ENCODE measurements around the gene COX5A. TPM values are rescaled to one million over a fixed set of nuclear protein-coding genes. Genes with fewer than 3 reads are reported as not detected.

COX5A gene
- total RNA-seq, 1 donor from 2014 or later = 191 TPM

- H3K27me3 Mint-ChIP-seq = peaks cover 78% of the 10 kb centered on the region
- H3K4me3 Mint-ChIP-seq (ENCODE audit: low read depth) = no peak overlapping the region
- no peak overlapping the region for H3K27ac Mint-ChIP-seq
- DNase-seq (ENCODE audit: low spot score, unreplicated experiment) = no peak
- no peak for TF ChIP-seq CTCF (IDR thresholded peaks at IDR 0.05; ENCODE audit: unreplicated experiment)
- peaks cover 5% of the 10 kb centered on the region for H3K4me1 Mint-ChIP-seq (ENCODE audit: low read depth)
- H3K9me3 Mint-ChIP-seq (ENCODE audit: low read depth) = no peaks in the 10 kb centered on the region
- H3K36me3 Mint-ChIP-seq (ENCODE audit: insufficient read depth) = no peaks in the 10 kb centered on the region
Observed at GRCh38 chr15:74959586-74959939, 21.7 kb upstream of the COX5A start.

- Mint-ChIP-seq H3K4me3 (ENCODE audit: low read depth) (peak overlapping the region; percentile 30), H3K27me3 (peaks cover 80% of the 10 kb centered on the region), H3K36me3 (ENCODE audit: insufficient read depth) (no peaks in the 10 kb centered on the region)
Observed at GRCh38 chr15:74958908-74959585, 21.2 kb upstream of the COX5A start.

GRCh38 chr15:74958320-74958907 is 20.5 kb upstream of the COX5A start:
- H3K4me1 Mint-ChIP-seq (ENCODE audit: low read depth) = peaks cover 5% of the 10 kb centered on the region
- peaks cover 80% of the 10 kb centered on the region for H3K27me3 Mint-ChIP-seq
- H3K4me3 Mint-ChIP-seq (ENCODE audit: low read depth) = peak overlapping the region; percentile 30
- H3K9me3 Mint-ChIP-seq (ENCODE audit: low read depth) = no peaks in the 10 kb centered on the region
- H3K27ac Mint-ChIP-seq = no peak overlapping the region
- no peak for DNase-seq (ENCODE audit: low spot score, unreplicated experiment)
- TF ChIP-seq CTCF (IDR thresholded peaks at IDR 0.05; ENCODE audit: unreplicated experiment) = peak; percentile 35
- H3K36me3 Mint-ChIP-seq (ENCODE audit: insufficient read depth) = no peaks in the 10 kb centered on the region

More at GRCh38 chr15:74958908-74959585, 21.2 kb upstream of the COX5A start:
- DNase-seq (ENCODE audit: low spot score, unreplicated experiment) = no peak
- Mint-ChIP-seq H3K4me1 (ENCODE audit: low read depth) (peaks cover 5% of the 10 kb centered on the region), H3K9me3 (ENCODE audit: low read depth) (no peaks in the 10 kb centered on the region), H3K27ac (no peak overlapping the region)
- no peak for TF ChIP-seq CTCF (IDR thresholded peaks at IDR 0.05; ENCODE audit: unreplicated experiment)

GRCh38 chr15:74957476-74958035 is 19.7 kb upstream of the COX5A start:
- DNase-seq (ENCODE audit: low spot score, unreplicated experiment) = no peak
- H3K4me3 Mint-ChIP-seq (ENCODE audit: low read depth) = no peak overlapping the region
- no peaks in the 10 kb centered on the region for H3K9me3 Mint-ChIP-seq (ENCODE audit: low read depth)
- peaks cover 5% of the 10 kb centered on the region for H3K4me1 Mint-ChIP-seq (ENCODE audit: low read depth)
- TF ChIP-seq CTCF (IDR thresholded peaks at IDR 0.05; ENCODE audit: unreplicated experiment) = no peak
- H3K27me3 Mint-ChIP-seq = peaks cover 72% of the 10 kb centered on the region
- H3K36me3 Mint-ChIP-seq (ENCODE audit: insufficient read depth) = no peaks in the 10 kb centered on the region
- H3K27ac Mint-ChIP-seq = no peak overlapping the region

GRCh38 chr15:74956648-74957475 is 19.0 kb upstream of the COX5A start, which contains the start of gene RPP25:
RPP25 (minus strand) TSS chr15:74956772; CDS start chr15:74956583, 189 bp downstream.
- Mint-ChIP-seq H3K4me1 (ENCODE audit: low read depth) (peaks cover 5% of the 10 kb centered on the region), H3K4me3 (ENCODE audit: low read depth) (peak within 1 kb of the TSS; percentile 53), H3K27ac (peak within 1 kb of the TSS; percentile 45), H3K27me3 (peaks cover 65% of the 10 kb centered on the region), H3K36me3 (ENCODE audit: insufficient read depth) (no peaks in the 10 kb centered on the region), H3K9me3 (ENCODE audit: low read depth) (no peaks in the 10 kb centered on the region)
- peak; percentile 36 for DNase-seq (ENCODE audit: low spot score, unreplicated experiment)
- TF ChIP-seq CTCF (IDR thresholded peaks at IDR 0.05; ENCODE audit: unreplicated experiment) = no peak
